Head of caudate nucleus (tissue), 42 donors: ENCODE data around the gene YEATS2.

Source experiments
- DNase-seq, 42 donors: peaks; one replicate each; pipeline versions ENCODE4 v3.0.0 to v3.0.0-alpha.2; 2020 to 2021; ENCODE audit warnings: mixed read lengths in 7 of 42
- intact Hi-C: fragments of 100-400 bp; cut with DNase I; formaldehyde crosslinking; loops from one replicate; pipeline ENCODE4 v1.15.0; 2022

YEATS2 gene

DNA sequence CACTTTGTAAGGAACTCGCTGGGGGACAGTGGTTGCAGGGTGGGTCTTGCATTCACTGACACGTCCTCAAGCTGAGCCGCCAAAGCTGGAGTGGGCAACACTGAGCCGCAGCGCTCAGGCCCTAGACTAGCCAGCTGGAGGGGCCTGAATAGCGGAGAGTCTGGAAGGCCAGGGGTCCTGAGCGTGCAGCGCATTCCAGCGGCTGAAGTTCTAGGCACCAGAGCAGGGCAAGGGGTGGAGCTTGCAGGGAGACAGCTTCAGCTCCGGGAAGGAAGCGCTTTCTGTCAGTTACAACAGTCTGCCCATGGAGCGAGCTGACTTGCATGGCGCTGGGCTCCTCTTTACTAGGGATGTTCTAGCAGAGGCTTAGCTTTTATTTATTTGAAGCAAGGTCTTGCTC is 125.0 kb downstream of the YEATS2 start:
- intact Hi-C loops: no loop called here

DNA sequence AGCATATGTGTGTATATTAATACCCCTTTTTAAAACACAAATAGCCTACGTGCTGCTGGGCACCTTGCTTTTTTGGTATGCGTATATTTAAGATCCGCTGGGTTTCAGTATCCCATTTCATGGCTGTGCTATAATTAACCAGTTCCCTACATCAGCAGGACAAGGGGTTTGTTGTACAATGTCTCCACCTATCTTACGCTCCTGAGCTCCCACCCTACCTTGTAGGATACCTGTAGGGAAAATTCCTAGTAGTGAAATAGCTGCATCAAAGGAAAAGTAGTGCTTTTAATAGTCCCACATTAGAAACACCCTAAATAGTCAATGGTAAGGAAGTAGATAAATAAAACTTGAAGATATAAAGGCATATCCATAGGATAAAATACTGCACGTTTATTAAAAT is 126.4 kb downstream of the YEATS2 start:
- DNase-seq: peak in 3 of 42 donors; percentile 4 to 43 (median 25)
- intact Hi-C loops: no loop called here

More for the DNA sequence above, 125.0 kb downstream of the YEATS2 start:
- DNase-seq: peak in 38 of 42 donors; percentile 31 to 86 (median 72)

DNA sequence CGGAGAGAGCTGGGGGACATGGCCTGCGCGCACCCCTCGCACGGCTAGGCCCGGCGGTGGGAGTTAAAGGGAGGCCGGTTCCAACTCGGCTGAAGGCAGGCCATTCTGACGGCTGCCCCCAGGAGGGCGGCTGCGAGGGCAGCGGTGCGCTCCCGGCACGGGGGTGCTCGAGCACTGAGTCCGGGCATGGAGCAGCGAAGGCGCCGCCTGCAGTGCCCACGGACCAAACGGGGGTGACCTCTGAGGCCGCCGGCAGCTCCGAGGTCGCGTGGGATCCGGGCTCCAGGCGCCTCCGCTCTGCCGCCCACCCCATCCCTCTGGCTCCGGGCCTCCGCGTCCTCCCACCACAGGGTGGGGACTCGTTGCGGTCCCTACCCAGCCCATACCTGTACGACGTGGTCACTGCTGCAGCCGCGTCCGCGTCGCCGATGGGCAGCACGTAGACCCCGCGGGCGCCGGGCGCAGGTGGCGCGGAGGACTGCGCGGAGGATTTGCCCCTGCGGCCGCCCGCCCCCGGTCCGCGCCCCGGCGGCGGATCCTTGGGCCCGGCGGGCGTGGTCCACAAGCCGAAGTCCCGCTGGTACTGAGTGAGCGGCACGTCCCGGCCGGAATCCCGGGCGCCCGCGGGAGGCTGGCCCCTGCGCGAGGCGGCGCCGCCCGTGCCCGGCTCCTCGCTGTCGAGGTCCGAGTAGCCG is 127.3 kb downstream of the YEATS2 start:
- peak in 26 of 42 donors; percentile 14 to 72 (median 50) for DNase-seq
- intact Hi-C loops: no loop called here

DNA sequence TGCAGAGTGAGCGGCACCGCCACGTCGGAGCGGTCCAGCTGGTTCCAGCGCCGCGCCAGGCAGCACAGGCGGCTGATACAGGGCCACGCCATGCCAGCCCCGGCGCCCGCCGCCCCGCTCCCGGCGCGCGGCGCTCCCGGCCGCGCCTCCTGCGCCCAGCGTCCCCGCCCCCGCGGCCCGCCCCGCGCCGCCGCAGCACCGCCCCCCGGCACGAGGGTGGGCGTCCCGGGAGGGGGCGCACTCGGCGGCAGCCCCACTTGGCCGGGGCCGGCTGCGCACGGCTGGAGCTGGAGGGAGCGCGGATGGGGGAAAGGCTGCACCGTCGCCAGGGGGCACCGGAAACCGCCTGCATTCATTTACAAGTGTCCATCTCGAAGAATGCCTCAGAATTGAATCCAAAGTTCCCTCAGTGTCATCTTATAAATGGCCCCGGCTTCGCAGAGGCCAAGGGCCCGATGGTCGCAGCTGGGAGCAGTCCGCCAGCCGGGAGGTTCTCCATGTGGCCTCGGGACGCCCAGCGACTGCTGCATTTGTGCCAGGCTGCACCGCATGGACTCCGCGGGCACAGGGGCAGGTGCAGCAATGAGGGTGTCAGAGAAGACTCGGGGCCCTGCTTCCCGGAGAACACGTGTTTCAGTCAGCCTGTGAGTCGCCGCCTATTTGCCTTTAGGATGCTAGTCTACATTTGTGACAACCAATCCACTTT is 128.0 kb downstream of the YEATS2 start, which contains the start of gene MAP6D1:
TSS of gene MAP6D1 (minus strand) at position 122 of the 706 bp plus-strand sequence. CDS start at position 92, 30 bp downstream.
- intact Hi-C loops: loop anchor here (2.0 kb wide), 1 partner anchor 59 kb away; the partner anchor contains the start of gene PARL
- peak; percentile 58 to 93 (median 82) for DNase-seq

DNA sequence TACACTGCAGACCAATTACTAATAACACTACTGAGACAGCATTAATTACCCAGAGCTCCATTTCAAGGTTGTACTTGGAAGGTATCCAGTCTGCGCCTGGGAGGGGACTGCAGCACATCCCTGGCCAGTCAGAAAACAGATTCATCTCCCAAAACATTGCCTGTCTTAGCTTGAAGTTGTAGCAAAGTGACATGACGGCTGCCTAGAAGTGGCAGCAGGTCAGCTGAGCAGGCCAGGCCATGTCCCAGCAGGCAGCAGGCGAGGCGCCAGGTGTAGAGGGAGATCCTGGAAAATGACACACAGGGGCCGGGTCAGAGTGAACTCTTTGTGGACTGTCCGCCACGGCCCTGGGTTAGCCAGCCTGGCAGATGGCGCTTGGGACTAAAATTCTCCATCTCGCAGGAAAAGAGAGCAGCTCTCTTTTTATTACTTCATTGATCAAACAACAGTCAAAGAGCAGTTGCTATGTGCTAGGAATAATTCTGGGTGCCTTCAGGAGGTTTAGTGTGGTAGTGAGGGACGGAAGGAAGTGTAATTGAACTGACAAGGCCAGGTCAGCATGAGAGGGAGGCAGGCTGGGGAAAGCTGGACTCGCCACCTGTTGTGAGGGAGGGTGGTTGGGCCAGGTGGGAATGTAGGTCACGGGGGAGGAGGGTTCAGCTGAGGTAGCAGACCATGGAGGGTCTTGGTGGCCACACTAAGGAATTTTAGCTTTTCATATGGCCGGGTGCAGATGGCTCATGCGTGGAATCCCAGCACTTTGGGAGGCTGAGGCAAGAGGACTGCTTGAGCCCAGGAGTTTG is 129.1 kb downstream of the YEATS2 start:
- intact Hi-C loops: loop anchor here (2.0 kb wide), 1 partner anchor 58 kb away; the partner anchor contains the start of gene PARL
- DNase-seq: peak in 3 of 42 donors; percentile 12 to 55 (median 48)

DNA sequence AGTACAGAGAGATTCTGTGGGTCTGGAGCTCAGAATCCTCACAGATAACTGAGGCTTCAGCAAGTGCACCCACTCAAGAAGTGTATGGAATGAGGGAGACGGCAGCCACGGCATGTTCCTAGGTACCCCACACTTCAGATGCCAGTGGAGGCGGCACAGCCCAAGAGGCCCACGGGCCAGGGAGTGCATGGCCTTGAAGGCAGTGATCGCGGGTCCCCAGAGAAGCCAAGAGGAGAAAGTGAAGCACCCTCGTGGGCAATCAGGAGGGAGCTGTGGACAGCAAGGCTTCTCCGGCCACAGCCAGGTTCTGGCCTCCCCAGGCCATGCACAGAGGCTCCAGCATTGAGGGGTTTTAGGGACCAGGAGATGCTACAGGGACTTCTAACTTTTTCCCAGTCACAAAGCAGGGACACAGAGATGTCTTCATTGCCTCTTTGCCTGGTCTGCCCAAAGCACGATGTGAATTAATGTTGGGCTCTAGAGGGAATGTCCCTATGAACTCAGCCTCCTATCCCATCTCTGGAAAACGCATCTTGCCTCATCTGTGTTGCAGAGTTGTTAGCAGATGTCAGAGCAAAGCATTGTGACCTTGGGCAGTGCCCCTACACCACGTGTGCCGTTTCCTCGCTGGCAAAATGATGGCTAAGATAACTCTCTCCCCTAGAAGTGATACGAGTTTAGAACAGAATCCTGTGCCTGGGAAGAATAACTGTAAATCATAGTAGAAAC is 130.4 kb downstream of the YEATS2 start:
- DNase-seq: peak in 2 of 42 donors; percentile 26 to 39
- intact Hi-C loops: loop anchor here (2.0 kb wide), 1 partner anchor 57 kb away; the partner anchor contains the start of gene PARL

DNA sequence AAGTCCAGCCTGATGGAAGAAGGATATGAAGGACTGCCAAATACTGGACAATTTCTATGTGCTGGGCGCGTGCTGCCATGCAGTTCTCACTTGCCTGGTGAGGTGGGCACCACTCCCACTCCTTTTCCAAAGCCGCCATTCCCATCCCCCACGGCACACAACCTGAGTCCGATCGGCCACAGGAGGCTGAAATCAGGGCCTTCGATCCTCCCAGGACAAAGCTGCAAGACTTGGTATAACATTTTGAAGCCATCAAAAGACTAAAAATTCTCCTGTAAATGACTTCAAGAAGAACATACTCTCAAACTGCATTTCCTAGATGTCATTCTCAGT is 130.9 kb downstream of the YEATS2 start:
- intact Hi-C loops: no loop called here
- DNase-seq: peak in 1 of 42 donors; percentile 9

DNA sequence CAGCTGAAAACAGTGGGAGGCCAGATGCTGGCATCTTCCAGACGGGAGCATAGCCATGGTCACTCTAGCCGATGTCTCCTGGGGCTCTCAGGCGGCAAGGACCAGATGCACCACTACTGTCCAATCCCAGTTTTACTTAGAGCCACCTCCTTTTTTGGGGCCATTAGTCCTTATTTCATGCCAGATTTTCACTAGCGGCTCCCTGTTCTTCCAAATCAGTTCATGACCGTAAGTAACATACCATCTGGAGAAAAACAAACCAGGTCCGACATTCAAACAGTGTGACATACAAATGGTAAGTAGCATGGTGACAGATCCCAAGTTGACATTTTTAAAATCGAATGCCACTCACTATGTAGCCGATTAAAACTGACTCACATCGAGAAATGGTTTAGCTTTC is 131.9 kb downstream of the YEATS2 start:
- intact Hi-C loops: no loop called here

DNA sequence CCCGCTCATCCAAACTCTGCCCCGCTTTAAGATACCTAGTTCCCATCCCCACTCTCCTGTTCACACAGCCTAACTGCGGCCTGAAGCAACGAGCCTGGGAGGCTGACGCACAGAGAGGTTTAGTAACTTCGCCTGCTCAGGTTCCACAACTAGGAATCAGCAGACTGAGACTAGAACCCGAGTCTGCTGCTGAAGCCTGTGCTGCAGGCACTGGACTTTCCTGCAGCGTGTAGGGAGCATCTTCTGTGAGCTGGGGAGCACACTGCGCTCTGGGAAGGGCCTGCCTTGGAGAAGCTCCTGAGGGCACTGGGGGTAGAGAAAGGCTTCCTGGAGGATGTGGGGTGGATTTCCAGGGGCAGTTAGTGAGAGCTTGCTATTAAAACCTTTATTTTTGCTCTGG is 132.6 kb downstream of the YEATS2 start:
- peak in 2 of 42 donors; percentile 29 to 39 for DNase-seq
- intact Hi-C loops: no loop called here

More for the DNA sequence above, 131.9 kb downstream of the YEATS2 start:
- peak in 1 of 42 donors; percentile 27 for DNase-seq

DNA sequence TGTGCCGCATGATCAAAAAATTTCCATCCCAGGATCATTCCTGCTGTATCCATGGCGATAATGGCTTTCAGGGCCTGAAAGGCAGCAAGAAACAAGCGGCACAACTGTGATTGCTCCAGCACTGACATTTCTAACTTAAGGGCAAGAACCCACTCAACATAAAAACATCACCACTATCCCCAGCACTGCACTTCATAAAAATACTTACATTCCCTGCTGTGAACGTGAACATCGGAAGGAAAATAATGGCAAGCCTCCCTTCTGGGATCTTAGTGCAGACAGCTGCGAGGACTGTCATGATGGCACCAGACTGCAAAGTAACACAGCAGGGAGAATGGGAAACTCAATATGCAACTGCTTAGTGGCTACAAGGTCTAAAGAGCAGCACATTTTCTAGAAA is 135.9 kb downstream of the YEATS2 start:
- DNase-seq: peak in 1 of 42 donors; percentile 21
- intact Hi-C loops: no loop called here

DNA sequence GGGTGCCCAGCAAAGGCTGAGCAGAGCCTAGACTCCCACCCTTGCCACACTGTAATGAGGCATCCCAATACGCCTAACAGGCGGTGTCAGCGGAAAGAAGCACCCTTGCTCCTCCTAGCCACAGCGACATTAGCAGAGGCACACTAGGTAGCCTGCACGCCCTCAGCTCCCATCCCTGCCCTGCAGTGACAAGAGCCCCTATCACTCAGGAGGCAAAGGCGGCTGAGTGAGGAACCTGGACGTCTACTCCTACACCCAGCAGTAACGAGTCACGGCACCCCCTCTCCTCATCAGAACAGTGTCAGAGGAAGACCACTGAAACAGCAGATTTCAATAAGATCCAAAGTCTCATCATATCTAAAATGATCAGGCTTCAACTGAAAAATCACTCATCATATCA is 139.8 kb downstream of the YEATS2 start:
- intact Hi-C loops: no loop called here
- DNase-seq: no peak

DNA sequence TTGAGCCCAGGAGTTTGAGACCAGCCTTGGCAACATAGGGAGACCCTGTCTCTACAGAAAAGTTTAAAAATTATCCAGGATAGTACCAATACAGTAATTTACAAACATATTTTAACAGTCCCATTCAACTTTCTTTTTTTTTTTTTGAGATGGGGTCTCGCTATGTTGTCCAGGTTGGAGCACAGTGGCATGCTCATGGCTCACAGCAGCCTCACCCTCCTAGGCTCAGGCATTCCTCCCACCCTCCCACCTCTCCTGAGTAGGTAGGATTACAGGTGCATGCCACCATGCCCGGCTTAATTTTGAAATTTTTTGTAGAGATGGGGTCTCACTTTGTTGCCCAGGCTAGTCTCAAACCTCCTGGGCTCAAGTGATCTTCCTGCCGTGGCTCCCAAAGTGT is 140.3 kb downstream of the YEATS2 start:
- no peak for DNase-seq
- intact Hi-C loops: no loop called here

DNA sequence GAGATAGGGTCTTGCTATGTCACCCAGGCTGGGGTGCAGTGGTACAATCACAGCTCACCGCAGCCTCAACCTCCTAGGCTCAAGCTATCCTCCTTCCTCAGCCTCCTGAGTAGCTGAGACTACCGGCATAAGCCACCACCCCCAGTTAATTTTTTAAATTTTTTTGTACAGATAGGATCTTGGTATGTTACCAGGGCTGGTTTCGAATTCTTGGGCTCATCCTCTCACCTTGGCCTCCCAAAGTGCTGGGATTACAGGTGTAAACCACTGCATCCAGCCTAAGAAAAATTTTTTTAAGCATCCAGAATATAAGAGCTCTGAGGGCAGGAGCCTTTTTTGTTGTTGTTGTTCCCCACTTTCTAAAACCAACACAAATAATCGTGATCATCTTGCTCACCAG is 142.2 kb downstream of the YEATS2 start:
- intact Hi-C loops: no loop called here
- DNase-seq: no peak

DNA sequence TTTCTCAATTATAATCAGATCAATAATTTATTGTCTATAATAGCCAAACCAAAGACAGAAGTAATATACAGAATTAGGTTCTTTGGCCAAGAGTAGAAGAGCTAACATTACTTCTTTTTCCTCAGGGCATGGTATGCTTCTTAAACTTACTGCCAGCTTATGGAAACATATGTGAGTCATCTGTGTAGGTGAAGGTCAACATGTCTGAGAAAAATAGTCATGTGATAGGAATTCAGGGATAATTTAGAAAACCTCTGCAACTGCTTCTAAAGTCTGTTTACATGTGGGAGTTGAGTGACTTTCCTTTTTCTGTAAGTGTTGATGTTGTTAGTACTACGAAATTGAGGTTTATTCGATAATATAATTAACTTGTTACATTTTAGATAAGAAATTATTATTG is 147.0 kb downstream of the YEATS2 start:
- no peak for DNase-seq
- intact Hi-C loops: no loop called here

DNA sequence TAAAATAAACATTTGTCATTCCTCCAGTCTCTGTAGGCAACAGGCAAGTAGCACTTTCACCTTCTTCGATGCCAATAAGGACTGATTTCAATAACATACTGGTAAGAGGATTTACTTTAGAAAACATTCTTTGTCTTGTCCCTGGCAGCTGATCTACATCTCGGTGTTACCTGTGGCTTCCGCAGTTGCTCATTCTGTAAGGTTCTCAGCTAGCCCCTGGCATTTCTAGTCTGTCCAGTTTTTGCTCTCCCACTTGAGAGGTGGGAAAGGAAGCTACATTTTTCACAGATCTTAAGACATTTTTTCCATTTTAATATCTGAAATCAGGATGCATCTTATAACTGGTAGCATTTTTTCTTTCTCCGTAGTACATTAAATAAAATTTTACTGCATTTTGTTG is 147.5 kb downstream of the YEATS2 start:
- intact Hi-C loops: no loop called here

DNA sequence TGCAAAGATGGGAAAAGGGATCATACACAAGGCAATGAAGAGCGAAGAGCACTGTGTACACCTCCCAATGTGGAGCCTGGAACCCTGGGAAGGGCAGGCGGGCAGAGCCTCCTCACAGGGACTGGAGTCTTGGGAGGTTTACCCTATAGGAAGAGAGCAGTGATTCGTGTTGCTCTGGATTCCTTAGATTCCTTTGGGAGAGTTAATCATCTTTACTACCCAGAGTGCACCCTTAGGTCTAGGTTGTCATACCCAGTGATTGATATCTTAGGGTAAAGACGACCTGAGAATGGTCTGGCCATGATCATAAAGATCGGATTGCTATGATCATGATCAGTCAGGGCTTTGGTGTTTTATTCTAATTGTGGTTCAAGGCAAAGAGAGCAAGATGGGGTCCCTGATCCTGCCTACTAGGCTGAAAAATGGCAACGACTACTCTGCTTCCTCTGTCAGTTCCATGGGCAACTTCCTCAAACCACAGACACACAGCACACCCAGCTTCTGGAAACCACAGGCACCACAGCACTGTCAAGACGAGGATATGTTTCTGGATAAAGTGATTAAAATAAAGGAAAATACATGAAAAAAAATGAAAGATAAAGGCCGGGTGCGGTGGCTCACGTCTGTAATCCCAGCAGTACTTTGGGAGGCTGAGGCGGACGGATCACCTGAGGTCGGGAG is 148.2 kb downstream of the YEATS2 start:
- no peak for DNase-seq
- intact Hi-C loops: no loop called here

More for the DNA sequence above, 147.5 kb downstream of the YEATS2 start:
- DNase-seq: no peak

DNA sequence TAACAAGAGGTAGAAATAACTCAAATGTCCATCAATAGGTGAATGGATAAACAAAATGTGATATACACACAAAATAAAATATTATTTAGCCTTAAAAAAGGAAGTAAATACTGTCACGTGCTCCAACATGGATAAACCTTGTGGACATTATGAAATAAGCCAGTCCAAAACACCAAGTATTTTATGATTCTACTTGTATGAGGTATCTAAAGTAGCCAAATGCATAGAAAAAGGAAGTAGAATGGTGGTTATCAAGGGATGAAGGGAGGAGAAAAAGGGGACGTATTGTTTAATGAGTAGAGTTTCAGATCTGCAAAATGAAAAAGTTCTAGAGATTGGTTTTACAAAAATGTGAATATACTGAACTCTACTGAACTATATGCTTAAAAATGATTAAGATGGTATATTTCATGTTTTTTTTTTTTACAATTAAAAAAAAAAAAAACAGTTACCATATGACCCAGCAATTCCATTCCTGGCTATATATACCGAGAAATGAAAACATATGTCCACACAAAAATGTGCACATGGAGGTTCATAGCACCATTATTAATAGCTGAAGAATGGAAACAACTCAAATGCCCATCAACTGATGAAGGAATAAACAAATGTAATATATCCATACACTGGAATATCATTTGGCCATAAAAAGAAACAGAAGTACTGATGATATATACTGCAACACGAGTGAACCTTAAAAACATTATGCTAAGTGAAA is 156.9 kb downstream of the YEATS2 start:
- intact Hi-C loops: no loop called here
- no peak for DNase-seq

DNA sequence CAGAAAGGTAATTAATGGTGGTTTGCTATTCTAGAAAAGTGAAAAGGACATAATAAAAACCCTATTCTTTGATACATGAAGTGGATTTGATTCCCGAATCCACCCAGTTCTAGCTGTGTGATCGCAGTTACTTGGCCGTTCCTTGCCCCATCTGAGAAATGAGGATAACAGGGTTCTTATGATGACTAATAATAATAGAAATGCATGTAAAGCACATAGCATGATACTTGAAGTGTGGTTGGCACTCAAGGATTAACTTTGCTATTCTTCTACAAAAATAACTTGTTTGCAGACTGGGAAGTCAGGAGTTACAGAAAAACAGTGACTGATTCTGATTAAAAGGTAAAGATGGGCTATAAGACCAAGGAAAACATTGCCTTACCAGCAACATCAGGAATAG is 160.3 kb downstream of the YEATS2 start:
- no peak for DNase-seq
- intact Hi-C loops: no loop called here
